Lower leg skin (tissue), 3 donors: ENCODE measurements around the gene IPO13.

Source experiments
- CTCF ChIP-seq, 3 donors: fragments of 450-650 bp; IDR thresholded peaks; one replicate each; pipeline ENCODE4 v1.5.1; 2016; ENCODE audit warnings: antibody characterized with exemption in 3 of 3, mild to moderate bottlenecking in 3 of 3, moderate library complexity in 2 of 3
- POLR2A ChIP-seq, 2 donors: fragments of 450-650 bp; IDR thresholded peaks; one replicate each; pipeline ENCODE4 v1.6.1; 2016 to 2017; ENCODE audit warnings: antibody characterized with exemption in 2 of 2, mild to moderate bottlenecking in 1 of 2, moderate library complexity in 1 of 2

GRCh38 chr1:43961692-43962091 lies 14.9 kb downstream of the IPO13 start:
- TF ChIP-seq CTCF (IDR thresholded peaks at IDR 0.05), result no peak
- TF ChIP-seq POLR2A (IDR thresholded peaks at IDR 0.05), result no peak
